Measurements from ENCODE around the gene PTPRK. TPM values are rescaled to one million over a fixed set of nuclear protein-coding genes. Genes with fewer than 3 reads are reported as not detected.

The PTPRK gene
- total and polyA plus RNA-seq, 4 experiments from 2014 or later: 0.47 to 1.5 (median 0.61) TPM; not detected in 1

- H3K27ac Mint-ChIP-seq: no peak overlapping the region
- H3K36me3 ChIP-seq (ENCODE audit: insufficient read depth, low read length): no peaks in the 10 kb centered on the region
- H3K27me3 ChIP-seq (ENCODE audit: insufficient read depth, low read length): no peaks in the 10 kb centered on the region
- POLR2A ChIA-PET (ENCODE audit: partially characterized antibody): no interaction called here
- H3K36me3 Mint-ChIP-seq: no peaks in the 10 kb centered on the region
- H3K27ac ChIP-seq (ENCODE audit: low read depth, low read length): no peak overlapping the region
- H3K4me1 ChIP-seq (ENCODE audit: insufficient read depth, low read length): no peaks in the 10 kb centered on the region
- no peak overlapping the region for H3K4me3 Mint-ChIP-seq
- no peak for DNase-seq
- no peak overlapping the region for H3K4me3 ChIP-seq (ENCODE audit: low read length in 2 of 2)
- intact Hi-C loops (cut with micrococcal nuclease): no loop called here
- H3K9me3 Mint-ChIP-seq: no peaks in the 10 kb centered on the region
- no peaks in the 10 kb centered on the region for H3K4me1 Mint-ChIP-seq
- H3K27me3 Mint-ChIP-seq: peaks cover 2 to 3% of the 10 kb centered on the region in 2 donors
- CTCF ChIA-PET (ENCODE audit: partially characterized antibody): no interaction called here
- H3K9me3 ChIP-seq (ENCODE audit: control insufficient read depth in 1 of 2, low read length in 2 of 2): no peaks in the 10 kb centered on the region
These were observed 56.5 kb downstream of the PTPRK start for GRCh38 chr6:128463942-128464341.

GRCh38 chr6:128461501-128461900 lies 58.9 kb downstream of the PTPRK start:
- no peak overlapping the region for H3K4me3 Mint-ChIP-seq
- Histone ChIP-seq H3K9me3 (ENCODE audit: control insufficient read depth in 1 of 2, low read length in 2 of 2) (no peaks in the 10 kb centered on the region), H3K27ac (ENCODE audit: low read depth, low read length) (no peak overlapping the region), H3K27me3 (ENCODE audit: insufficient read depth, low read length) (no peaks in the 10 kb centered on the region), H3K36me3 (ENCODE audit: insufficient read depth, low read length) (no peaks in the 10 kb centered on the region), H3K4me1 (ENCODE audit: insufficient read depth, low read length) (no peaks in the 10 kb centered on the region), H3K4me3 (ENCODE audit: low read length in 2 of 2) (no peak overlapping the region)
- H3K9me3 Mint-ChIP-seq: no peaks in the 10 kb centered on the region
- DNase-seq: no peak
- POLR2A ChIA-PET (ENCODE audit: partially characterized antibody): no interaction called here
- H3K4me1 Mint-ChIP-seq: no peaks in the 10 kb centered on the region
- peaks cover 2 to 3% of the 10 kb centered on the region in 2 donors for H3K27me3 Mint-ChIP-seq
- intact Hi-C loops (cut with micrococcal nuclease): no loop called here
- H3K27ac Mint-ChIP-seq: no peak overlapping the region
- CTCF ChIA-PET (ENCODE audit: partially characterized antibody): no interaction called here
- H3K36me3 Mint-ChIP-seq: no peaks in the 10 kb centered on the region

- no peaks in the 10 kb centered on the region for H3K36me3 Mint-ChIP-seq
These were observed 63.7 kb downstream of the PTPRK start for GRCh38 chr6:128456510-128457230.

GRCh38 chr6:128455959-128456358 lies 64.4 kb downstream of the PTPRK start:
- POLR2A ChIA-PET (ENCODE audit: partially characterized antibody): no interaction called here
- H3K27me3 ChIP-seq (ENCODE audit: insufficient read depth, low read length): no peaks in the 10 kb centered on the region
- Mint-ChIP-seq H3K4me3 (no peak overlapping the region), H3K27me3 (peaks cover 3 to 4% of the 10 kb centered on the region in 2 donors), H3K4me1 (no peaks in the 10 kb centered on the region), H3K27ac (no peak overlapping the region), H3K9me3 (peaks cover 0 to 3% (median 0%) of the 10 kb centered on the region in 8 donors), H3K36me3 (no peaks in the 10 kb centered on the region)
- CTCF ChIA-PET (ENCODE audit: partially characterized antibody): no interaction called here
- no peak overlapping the region for H3K27ac ChIP-seq (ENCODE audit: low read depth, low read length)
- H3K4me1 ChIP-seq (ENCODE audit: insufficient read depth, low read length): no peaks in the 10 kb centered on the region
- intact Hi-C loops (cut with micrococcal nuclease): no loop called here
- no peaks in the 10 kb centered on the region for H3K36me3 ChIP-seq (ENCODE audit: insufficient read depth, low read length)
- H3K9me3 ChIP-seq (ENCODE audit: control insufficient read depth in 1 of 2, low read length in 2 of 2): no peaks in the 10 kb centered on the region
- H3K4me3 ChIP-seq (ENCODE audit: low read length in 2 of 2): no peak overlapping the region
- no peak for DNase-seq

More at GRCh38 chr6:128456510-128457230, 63.7 kb downstream of the PTPRK start:
- no peak overlapping the region for H3K27ac ChIP-seq (ENCODE audit: low read depth, low read length)
- H3K4me1 Mint-ChIP-seq: no peaks in the 10 kb centered on the region
- intact Hi-C loops (cut with micrococcal nuclease): no loop called here
- H3K27me3 ChIP-seq (ENCODE audit: insufficient read depth, low read length): no peaks in the 10 kb centered on the region
- no peaks in the 10 kb centered on the region for H3K36me3 ChIP-seq (ENCODE audit: insufficient read depth, low read length)
- no peak overlapping the region for H3K4me3 ChIP-seq (ENCODE audit: low read length in 2 of 2)
- no peak overlapping the region for H3K27ac Mint-ChIP-seq
- no peak for DNase-seq
- H3K9me3 Mint-ChIP-seq: peaks cover 0 to 3% (median 0%) of the 10 kb centered on the region in 8 donors
- no peak overlapping the region for H3K4me3 Mint-ChIP-seq
- no peaks in the 10 kb centered on the region for H3K9me3 ChIP-seq (ENCODE audit: control insufficient read depth in 1 of 2, low read length in 2 of 2)
- H3K27me3 Mint-ChIP-seq: peaks cover 4 to 5% of the 10 kb centered on the region in 2 donors
- ChIA-PET POLR2A (ENCODE audit: partially characterized antibody) (no interaction called here), CTCF (ENCODE audit: partially characterized antibody) (no interaction called here)
- no peaks in the 10 kb centered on the region for H3K4me1 ChIP-seq (ENCODE audit: insufficient read depth, low read length)

GRCh38 chr6:128452713-128453112 lies 67.7 kb downstream of the PTPRK start:
- H3K9me3 ChIP-seq (ENCODE audit: control insufficient read depth in 1 of 2, low read length in 2 of 2): no peaks in the 10 kb centered on the region
- Mint-ChIP-seq H3K9me3 (peaks cover 0 to 3% (median 0%) of the 10 kb centered on the region in 8 donors), H3K36me3 (no peaks in the 10 kb centered on the region), H3K4me1 (no peaks in the 10 kb centered on the region), H3K4me3 (no peak overlapping the region), H3K27me3 (peaks cover 2 to 4% of the 10 kb centered on the region in 2 donors), H3K27ac (no peak overlapping the region)
- H3K4me1 ChIP-seq (ENCODE audit: insufficient read depth, low read length): no peaks in the 10 kb centered on the region
- H3K4me3 ChIP-seq (ENCODE audit: low read length in 2 of 2): no peak overlapping the region
- ChIA-PET CTCF (ENCODE audit: partially characterized antibody) (no interaction called here), POLR2A (ENCODE audit: partially characterized antibody) (no interaction called here)
- H3K27me3 ChIP-seq (ENCODE audit: insufficient read depth, low read length): no peaks in the 10 kb centered on the region
- H3K27ac ChIP-seq (ENCODE audit: low read depth, low read length): no peak overlapping the region
- no peak for DNase-seq
- H3K36me3 ChIP-seq (ENCODE audit: insufficient read depth, low read length): no peaks in the 10 kb centered on the region
- intact Hi-C loops (cut with micrococcal nuclease): no loop called here

- no peaks in the 10 kb centered on the region for H3K36me3 ChIP-seq (ENCODE audit: insufficient read depth, low read length)
- ChIA-PET POLR2A (ENCODE audit: partially characterized antibody) (no interaction called here), CTCF (ENCODE audit: partially characterized antibody) (no interaction called here)
- H3K4me3 Mint-ChIP-seq: no peak overlapping the region
- H3K27me3 Mint-ChIP-seq: peaks cover 0 to 5% of the 10 kb centered on the region in 2 donors
- no peaks in the 10 kb centered on the region for H3K4me1 ChIP-seq (ENCODE audit: insufficient read depth, low read length)
- no peaks in the 10 kb centered on the region for H3K9me3 ChIP-seq (ENCODE audit: control insufficient read depth in 1 of 2, low read length in 2 of 2)
- H3K36me3 Mint-ChIP-seq: no peaks in the 10 kb centered on the region
- H3K4me3 ChIP-seq (ENCODE audit: low read length in 2 of 2): no peak overlapping the region
- no peaks in the 10 kb centered on the region for H3K27me3 ChIP-seq (ENCODE audit: insufficient read depth, low read length)
- H3K27ac Mint-ChIP-seq: no peak overlapping the region
- no peaks in the 10 kb centered on the region for H3K4me1 Mint-ChIP-seq
- no peak overlapping the region for H3K27ac ChIP-seq (ENCODE audit: low read depth, low read length)
- intact Hi-C loops (cut with micrococcal nuclease): no loop called here
- no peak for DNase-seq
- H3K9me3 Mint-ChIP-seq: no peaks in the 10 kb centered on the region
These were observed 73.9 kb downstream of the PTPRK start for GRCh38 chr6:128446497-128446896.

GRCh38 chr6:128443553-128443952 lies 76.8 kb downstream of the PTPRK start:
- no peaks in the 10 kb centered on the region for H3K36me3 Mint-ChIP-seq
- intact Hi-C loops (cut with micrococcal nuclease): no loop called here
- no peaks in the 10 kb centered on the region for H3K9me3 Mint-ChIP-seq
- no peaks in the 10 kb centered on the region for H3K4me1 Mint-ChIP-seq
- ChIA-PET CTCF (ENCODE audit: partially characterized antibody) (no interaction called here), POLR2A (ENCODE audit: partially characterized antibody) (no interaction called here)
- Histone ChIP-seq H3K9me3 (ENCODE audit: control insufficient read depth in 1 of 2, low read length in 2 of 2) (no peaks in the 10 kb centered on the region), H3K4me3 (ENCODE audit: low read length in 2 of 2) (no peak overlapping the region), H3K27me3 (ENCODE audit: insufficient read depth, low read length) (no peaks in the 10 kb centered on the region), H3K4me1 (ENCODE audit: insufficient read depth, low read length) (no peaks in the 10 kb centered on the region), H3K36me3 (ENCODE audit: insufficient read depth, low read length) (no peaks in the 10 kb centered on the region), H3K27ac (ENCODE audit: low read depth, low read length) (no peak overlapping the region)
- H3K27me3 Mint-ChIP-seq: peaks cover 2 to 6% of the 10 kb centered on the region in 2 donors
- no peak overlapping the region for H3K27ac Mint-ChIP-seq
- no peak for DNase-seq
- H3K4me3 Mint-ChIP-seq: no peak overlapping the region
